Upper lobe of right lung (tissue), 1 donor: ENCODE measurements around the gene DNASE1L2. TPM values are rescaled to one million over a fixed set of nuclear protein-coding genes. Genes with fewer than 3 reads are reported as not detected.

ENCODE experiments used
- ATAC-seq: fragments of 200-7000 bp; cut with Tn5 transposase; one replicate; pipeline ENCODE4 v1.9.1; 2020; ENCODE audit warnings: mild to moderate bottlenecking, moderate library complexity
- DNase-seq: peaks from one replicate; pipeline ENCODE4 v3.0.0-alpha.2; 2020
- H3K27ac ChIP-seq: fragments of 200-600 bp; one replicate; pipeline ENCODE4 v1.8.0; 2022
- H3K27me3 ChIP-seq: fragments of 200-600 bp; one replicate; pipeline ENCODE4 v1.8.0; 2022; ENCODE audit warnings: mild to moderate bottlenecking
- H3K36me3 ChIP-seq: fragments of 200-600 bp; one replicate; pipeline ENCODE4 v1.8.0; 2022
- H3K4me1 ChIP-seq: fragments of 200-600 bp; one replicate; pipeline ENCODE4 v1.8.0; 2022
- H3K4me3 ChIP-seq: fragments of 200-600 bp; one replicate; pipeline ENCODE4 v1.8.0; 2022; ENCODE audit warnings: mild to moderate bottlenecking
- H3K9me3 ChIP-seq: fragments of 200-600 bp; one replicate; pipeline ENCODE4 v1.8.0; 2022
- intact Hi-C: fragments of 100-400 bp; cut with DNase I; formaldehyde crosslinking; loops from one replicate; pipeline ENCODE4 v1.11.0; 2022
- microRNA-seq: library from miRNA; unstranded; fragments of <30 nt; microRNA quantifications from one replicate; pipeline ENCODE4 v1.2.0, GENCODE V29; 2020; ENCODE audit warnings: borderline microRNAs expressed
- total RNA-seq: library from RNA; stranded (reverse); fragmentation: NEBNext Ultra II Directional; extraction: Animal tissue kit (Norgen Biotek cat#: 25700); gene quantifications from one replicate; pipeline ENCODE4 v1.2.1, GENCODE V29; 2021
- TF ChIP-seq, protein P1 (sequence below): fragments of 200-600 bp; IDR thresholded peaks from one replicate; pipeline ENCODE4 v1.8.0; 2022; ENCODE audit warnings: antibody characterized with exemption
- donor health status: DM: no; HTN: yes; CAD: no; lungs with severe emphysema.

Gene DNASE1L2
- total RNA-seq, 1 donor from 2014 or later: 0.78 TPM

DNA sequence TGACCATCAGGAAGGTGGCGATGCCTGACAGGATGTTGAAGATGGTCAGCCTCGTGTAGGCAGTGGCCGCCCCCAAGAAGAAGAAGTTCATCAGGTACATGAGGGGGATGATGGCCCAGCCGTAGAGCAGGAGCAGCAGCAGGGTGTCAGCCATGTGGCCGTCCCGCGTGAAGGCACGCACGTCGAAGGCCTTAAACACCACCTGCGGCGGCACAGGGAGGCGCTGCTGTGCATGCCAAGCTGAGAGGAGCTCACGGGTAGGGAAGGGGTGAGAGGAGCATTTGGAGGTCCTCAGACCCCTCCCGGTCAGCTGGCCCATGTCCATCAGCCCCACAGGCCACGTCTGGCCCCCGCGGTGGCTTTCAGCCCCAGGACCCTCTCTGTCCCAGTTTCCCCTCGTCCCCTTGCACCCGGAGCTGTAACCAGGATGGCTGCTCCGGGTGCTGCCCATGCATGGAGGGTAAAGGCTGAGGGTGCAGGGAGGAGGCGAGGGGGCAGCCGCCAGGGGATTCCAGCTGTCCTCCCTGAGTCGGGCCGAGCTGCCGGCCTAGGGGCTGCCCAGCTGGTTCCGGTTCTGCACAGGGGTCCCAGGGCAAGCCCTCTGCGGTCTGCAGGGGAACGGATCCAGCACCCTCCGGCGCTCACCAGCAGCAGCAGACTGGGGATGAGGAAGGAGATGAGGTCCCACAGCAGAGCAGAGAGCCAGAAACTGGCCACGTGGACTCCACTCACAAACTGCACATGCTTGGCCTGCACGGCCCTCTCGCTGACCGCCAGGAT lies 48.7 kb downstream of the DNASE1L2 start:
- TF ChIP-seq, protein P1, sequence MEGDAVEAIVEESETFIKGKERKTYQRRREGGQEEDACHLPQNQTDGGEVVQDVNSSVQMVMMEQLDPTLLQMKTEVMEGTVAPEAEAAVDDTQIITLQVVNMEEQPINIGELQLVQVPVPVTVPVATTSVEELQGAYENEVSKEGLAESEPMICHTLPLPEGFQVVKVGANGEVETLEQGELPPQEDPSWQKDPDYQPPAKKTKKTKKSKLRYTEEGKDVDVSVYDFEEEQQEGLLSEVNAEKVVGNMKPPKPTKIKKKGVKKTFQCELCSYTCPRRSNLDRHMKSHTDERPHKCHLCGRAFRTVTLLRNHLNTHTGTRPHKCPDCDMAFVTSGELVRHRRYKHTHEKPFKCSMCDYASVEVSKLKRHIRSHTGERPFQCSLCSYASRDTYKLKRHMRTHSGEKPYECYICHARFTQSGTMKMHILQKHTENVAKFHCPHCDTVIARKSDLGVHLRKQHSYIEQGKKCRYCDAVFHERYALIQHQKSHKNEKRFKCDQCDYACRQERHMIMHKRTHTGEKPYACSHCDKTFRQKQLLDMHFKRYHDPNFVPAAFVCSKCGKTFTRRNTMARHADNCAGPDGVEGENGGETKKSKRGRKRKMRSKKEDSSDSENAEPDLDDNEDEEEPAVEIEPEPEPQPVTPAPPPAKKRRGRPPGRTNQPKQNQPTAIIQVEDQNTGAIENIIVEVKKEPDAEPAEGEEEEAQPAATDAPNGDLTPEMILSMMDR: no peak
- DNase-seq (peak; percentile 65), ATAC-seq (peak; percentile 1)
- Histone ChIP-seq H3K27me3 (no peaks in the 10 kb centered on the region), H3K9me3 (no peaks in the 10 kb centered on the region), H3K27ac (no peak overlapping the region), H3K4me3 (no peak overlapping the region), H3K36me3 (peaks cover 44% of the 10 kb centered on the region), H3K4me1 (no peaks in the 10 kb centered on the region)
- intact Hi-C loops: no loop called here

DNA sequence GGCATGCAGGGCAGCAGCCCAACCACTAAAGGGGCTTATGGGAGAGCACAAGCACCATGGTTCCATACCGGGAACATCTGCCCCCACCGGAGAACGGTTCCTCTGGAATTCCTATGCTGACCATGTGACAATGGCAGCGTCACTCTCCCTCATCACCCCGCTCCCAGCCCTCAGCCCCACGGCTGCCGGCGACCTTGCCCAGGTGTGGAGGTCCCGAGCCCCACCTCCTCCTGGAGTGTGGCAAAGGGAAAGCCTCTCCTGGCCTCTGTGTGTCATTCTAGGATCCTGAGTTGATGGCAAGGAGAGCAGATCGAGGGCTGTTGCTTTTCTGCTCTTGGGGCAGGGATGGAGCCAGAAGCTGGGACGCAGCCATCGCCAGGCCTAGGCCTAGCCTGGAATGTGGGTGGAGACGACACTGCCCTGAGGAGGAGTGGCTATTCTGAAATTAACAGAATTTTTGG lies 49.5 kb downstream of the DNASE1L2 start:
- DNase-seq (no peak), ATAC-seq (no peak)
- H3K36me3 ChIP-seq: peaks cover 45% of the 10 kb centered on the region
- intact Hi-C loops: no loop called here
- no peak overlapping the region for H3K4me3 ChIP-seq
- H3K27ac ChIP-seq: no peak overlapping the region
- TF ChIP-seq, protein P1: no peak
- H3K4me1 ChIP-seq: no peaks in the 10 kb centered on the region
- H3K9me3 ChIP-seq: no peaks in the 10 kb centered on the region
- H3K27me3 ChIP-seq: no peaks in the 10 kb centered on the region

DNA sequence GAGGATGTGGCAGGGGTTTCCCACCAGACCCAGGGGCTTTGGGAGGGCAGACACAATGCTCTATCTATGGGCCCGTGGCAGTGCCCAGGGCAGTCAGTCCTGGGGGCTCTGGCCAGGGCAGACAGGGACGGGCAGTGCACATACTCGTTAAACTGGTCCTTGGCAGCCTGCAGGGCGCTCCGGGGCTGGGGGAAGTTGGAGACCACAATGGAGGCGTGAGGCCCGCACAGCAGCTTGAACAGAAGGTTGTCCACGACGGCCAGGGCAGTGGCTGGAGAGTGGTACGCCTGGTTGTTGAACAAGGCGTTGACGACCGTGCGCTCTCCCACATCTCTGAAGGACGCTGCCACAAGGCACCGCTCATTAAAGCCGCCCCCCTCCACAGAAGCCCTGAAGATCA lies 50.3 kb downstream of the DNASE1L2 start:
- H3K4me1 ChIP-seq: no peaks in the 10 kb centered on the region
- TF ChIP-seq, protein P1: no peak
- intact Hi-C loops: no loop called here
- no peaks in the 10 kb centered on the region for H3K9me3 ChIP-seq
- no peak for ATAC-seq
- H3K36me3 ChIP-seq: peaks cover 53% of the 10 kb centered on the region
- H3K27me3 ChIP-seq: no peaks in the 10 kb centered on the region
- DNase-seq: peak; percentile 65
- H3K4me3 ChIP-seq: no peak overlapping the region
- no peak overlapping the region for H3K27ac ChIP-seq

DNA sequence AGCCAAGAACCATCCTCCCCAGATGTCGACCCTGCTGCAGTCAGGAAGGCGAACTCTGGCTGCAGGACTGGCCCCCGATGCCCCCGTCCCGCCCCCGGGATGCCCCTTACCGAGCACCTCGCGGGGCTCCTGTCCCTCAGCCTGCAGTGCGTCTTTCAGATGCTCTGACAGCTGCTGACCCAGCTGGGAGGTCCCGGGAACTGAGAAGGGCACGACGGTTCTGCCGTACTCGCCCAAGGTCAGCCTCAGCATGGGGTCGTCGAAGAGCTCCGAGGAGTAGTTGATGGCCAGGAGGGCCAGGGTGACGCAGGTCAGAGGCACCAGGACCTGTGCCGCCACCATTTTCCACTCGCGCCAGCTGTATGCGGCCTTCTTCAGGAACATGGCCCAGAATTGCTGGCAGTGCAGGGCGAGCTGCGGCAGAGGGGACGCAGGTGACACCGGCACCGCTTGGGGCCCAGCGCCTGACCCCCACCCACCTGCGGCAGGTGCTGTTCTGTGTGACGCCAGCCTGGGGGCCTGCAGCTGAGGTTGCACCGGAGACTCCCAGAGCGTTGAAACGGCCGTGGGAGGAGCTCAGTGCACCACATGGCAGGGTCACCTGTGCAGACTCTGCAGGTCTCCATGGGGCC lies 51.8 kb downstream of the DNASE1L2 start:
- intact Hi-C loops: no loop called here
- Histone ChIP-seq H3K27ac (no peak overlapping the region), H3K36me3 (peaks cover 67% of the 10 kb centered on the region), H3K9me3 (no peaks in the 10 kb centered on the region), H3K27me3 (no peaks in the 10 kb centered on the region), H3K4me3 (no peak overlapping the region), H3K4me1 (no peaks in the 10 kb centered on the region)
- DNase-seq (no peak), ATAC-seq (no peak)
- TF ChIP-seq, protein P1: no peak

Small RNA genes lying within 50 kb of the gene (microRNA-seq; reads per million reads assigned to microRNA genes)
- gene MIR3677 (not detected), gene MIR4717 (not detected)

Other genes with a start within 250 kb of the DNASE1L2 start
- gene SYNGR3, start 246.5 kb upstream of the DNASE1L2 start, total RNA-seq: 0.61 TPM
- 38.2 TPM for gene ZNF598, start 226.6 kb upstream of the DNASE1L2 start, total RNA-seq
- not detected for gene NPW, start 216.7 kb upstream of the DNASE1L2 start, total RNA-seq
- gene NHERF2, start 209.5 kb upstream of the DNASE1L2 start, total RNA-seq: 363 TPM
- gene NTHL1, start 188.6 kb upstream of the DNASE1L2 start, total RNA-seq: 26.4 TPM
- gene TSC2, start 188.5 kb upstream of the DNASE1L2 start, total RNA-seq: 119 TPM
- gene PKD1, start 100.5 kb upstream of the DNASE1L2 start, total RNA-seq: 84.8 TPM
- 0.67 TPM for gene RAB26, start 87.8 kb upstream of the DNASE1L2 start, total RNA-seq
- 64.3 TPM for gene TRAF7, start 80.7 kb upstream of the DNASE1L2 start, total RNA-seq
- 0.06 TPM for gene CASKIN1, start 39.8 kb upstream of the DNASE1L2 start, total RNA-seq
- gene MLST8, start 31.0 kb upstream of the DNASE1L2 start, total RNA-seq: 29.9 TPM
- 7.5 TPM for gene BRICD5, start 25.6 kb upstream of the DNASE1L2 start, total RNA-seq
- 15.0 TPM for gene PGP, start 21.6 kb upstream of the DNASE1L2 start, total RNA-seq
- gene E4F1, start 12.9 kb upstream of the DNASE1L2 start, total RNA-seq: 22.6 TPM
- 46.2 TPM for gene ECI1, start 15.1 kb downstream of the DNASE1L2 start, total RNA-seq
- gene RNPS1, start 31.7 kb downstream of the DNASE1L2 start, total RNA-seq: 116 TPM
- gene ABCA3, start 104.3 kb downstream of the DNASE1L2 start, total RNA-seq: 598 TPM
- gene CCNF, start 193.0 kb downstream of the DNASE1L2 start, total RNA-seq: 3.6 TPM
- gene TEDC2, start 223.7 kb downstream of the DNASE1L2 start, total RNA-seq: not detected
- not detected for gene NTN3, start 234.9 kb downstream of the DNASE1L2 start, total RNA-seq
- gene TBC1D24, start 238.7 kb downstream of the DNASE1L2 start, total RNA-seq: 43.7 TPM